Natural killer cell (primary cell): ENCODE data around the gene GSN. TPM values are rescaled to one million over a fixed set of nuclear protein-coding genes. Genes with fewer than 3 reads are reported as not detected.
A peak's percentile ranks its signal among the peaks of the same experiment; 100 is the strongest.

ENCODE experiments used
- ATAC-seq, 3 donors: fragments of 150-1000 bp in 2 of 3; fragments of 200-7000 bp in 1 of 3; cut with Tn5 transposase; 1 replicate in 1 of 3; 2 replicates in 2 of 3; pipeline ENCODE4 v1.10.0; 2021; ENCODE audit warnings: mild to moderate bottlenecking in 2 of 3, moderate library complexity in 2 of 3
- DNase-seq, 2 donors: peaks; one replicate each; pipeline versions ENCODE4 v3.0.0 to v3.0.0-alpha.2; 2013 to 2021; ENCODE audit warnings: mixed read lengths in 1 of 2
- H3K27ac ChIP-seq: one replicate; pipeline ENCODE4 v1.5.1; 2013; ENCODE audit warnings: mild to moderate bottlenecking, low read length
- H3K27me3 ChIP-seq: one replicate; pipeline ENCODE4 v1.6.1; 2013; ENCODE audit warnings: low read length; ENCODE audit not compliant: control insufficient read depth, insufficient read depth
- H3K36me3 ChIP-seq: one replicate; pipeline ENCODE4 v1.6.1; 2013; ENCODE audit warnings: low read length; ENCODE audit not compliant: control insufficient read depth, insufficient read depth
- H3K4me1 ChIP-seq: one replicate; pipeline ENCODE4 v1.6.1; 2013; ENCODE audit warnings: low read length; ENCODE audit not compliant: control insufficient read depth, insufficient read depth
- H3K4me3 ChIP-seq: one replicate; pipeline ENCODE4 v1.5.1; 2013; ENCODE audit warnings: low read length
- H3K9me3 ChIP-seq: one replicate; pipeline ENCODE4 v1.6.1; 2013; ENCODE audit warnings: low read length; ENCODE audit not compliant: control insufficient read depth, insufficient read depth
- H3K27ac Mint-ChIP-seq, 2 donors: one replicate each; pipeline ENCODE4 v1.8.0; 2022; ENCODE audit warnings: mild to moderate bottlenecking in 2 of 2, mixed read lengths in 2 of 2, moderate library complexity in 1 of 2
- H3K27me3 Mint-ChIP-seq, 2 donors: one replicate each; pipeline ENCODE4 v1.8.0; 2022; ENCODE audit warnings: low read depth in 2 of 2, mixed read lengths in 2 of 2
- H3K36me3 Mint-ChIP-seq: one replicate; pipeline ENCODE4 v1.8.0; 2022; ENCODE audit warnings: mixed read lengths
- H3K4me1 Mint-ChIP-seq, 2 donors: one replicate each; pipeline ENCODE4 v1.8.0; 2022; ENCODE audit warnings: mixed read lengths in 2 of 2
- H3K4me3 Mint-ChIP-seq: one replicate; pipeline ENCODE4 v1.8.0; 2022; ENCODE audit warnings: mild to moderate bottlenecking, moderate library complexity, mixed read lengths
- H3K9me3 Mint-ChIP-seq, 2 donors: one replicate each; pipeline ENCODE4 v1.8.0; 2022; ENCODE audit warnings: mixed read lengths in 2 of 2
- WGBS: methylation state at CpG from one replicate; pipeline ENCODE4 v1.1.7; 2013; ENCODE audit warnings: missing lambda C conversion rate; ENCODE audit not compliant: insufficient coverage; 5-methylcytosine and 5-hydroxymethylcytosine counted together
- intact Hi-C: fragments of 100-400 bp; cut with micrococcal nuclease; formaldehyde crosslinking; loops from one replicate; pipeline ENCODE4 v1.14.2; 2022
- total RNA-seq, 4 donors: library from RNA; stranded (reverse); fragments of 120-200 nt in 1 of 4; gene quantifications; one replicate each; pipeline versions ENCODE4 v1.2.3 to v1.2.4, GENCODE V29; 2013 to 2022
- TF ChIP-seq, protein P1 (sequence below): fragments of 200-600 bp; IDR thresholded peaks from one replicate; pipeline ENCODE4 v1.8.0; 2022; ENCODE audit warnings: antibody characterized with exemption

The GSN gene
- total RNA-seq, 3 donors from 2014 or later (not counting 1 experiment from before 2014, with no cell fraction given), result 92.9 to 103 (median 103) TPM

DNA sequence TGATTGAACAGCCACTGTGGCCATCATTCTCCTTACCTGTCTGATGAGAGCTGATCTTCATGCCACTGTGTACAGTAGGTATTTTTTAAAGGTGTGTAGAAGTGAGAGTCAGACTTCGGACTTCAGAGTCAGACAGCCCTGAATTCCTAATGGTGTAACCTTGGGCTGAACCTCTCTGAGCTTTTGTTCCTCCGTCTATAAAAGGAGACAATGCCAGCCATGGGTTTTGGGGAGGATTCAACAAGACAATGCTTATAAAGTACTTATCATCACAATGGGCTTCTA lies 18.7 kb downstream of the GSN start:
- peaks cover 21% of the 10 kb centered on the region for H3K36me3 ChIP-seq
- Mint-ChIP-seq H3K36me3 (no peaks in the 10 kb centered on the region), H3K9me3 (no peaks in the 10 kb centered on the region), H3K4me3 (peak overlapping the region; percentile 29), H3K4me1 (peaks cover 15 to 42% of the 10 kb centered on the region in 2 donors), H3K27me3 (no peaks in the 10 kb centered on the region), H3K27ac (peak overlapping the region; percentile 59 to 71)
- WGBS, result 83% methylated on average over 2 of the region's 2 CpGs
- TF ChIP-seq, protein P1, sequence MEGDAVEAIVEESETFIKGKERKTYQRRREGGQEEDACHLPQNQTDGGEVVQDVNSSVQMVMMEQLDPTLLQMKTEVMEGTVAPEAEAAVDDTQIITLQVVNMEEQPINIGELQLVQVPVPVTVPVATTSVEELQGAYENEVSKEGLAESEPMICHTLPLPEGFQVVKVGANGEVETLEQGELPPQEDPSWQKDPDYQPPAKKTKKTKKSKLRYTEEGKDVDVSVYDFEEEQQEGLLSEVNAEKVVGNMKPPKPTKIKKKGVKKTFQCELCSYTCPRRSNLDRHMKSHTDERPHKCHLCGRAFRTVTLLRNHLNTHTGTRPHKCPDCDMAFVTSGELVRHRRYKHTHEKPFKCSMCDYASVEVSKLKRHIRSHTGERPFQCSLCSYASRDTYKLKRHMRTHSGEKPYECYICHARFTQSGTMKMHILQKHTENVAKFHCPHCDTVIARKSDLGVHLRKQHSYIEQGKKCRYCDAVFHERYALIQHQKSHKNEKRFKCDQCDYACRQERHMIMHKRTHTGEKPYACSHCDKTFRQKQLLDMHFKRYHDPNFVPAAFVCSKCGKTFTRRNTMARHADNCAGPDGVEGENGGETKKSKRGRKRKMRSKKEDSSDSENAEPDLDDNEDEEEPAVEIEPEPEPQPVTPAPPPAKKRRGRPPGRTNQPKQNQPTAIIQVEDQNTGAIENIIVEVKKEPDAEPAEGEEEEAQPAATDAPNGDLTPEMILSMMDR, result no peak
- no peaks in the 10 kb centered on the region for H3K9me3 ChIP-seq
- H3K27me3 ChIP-seq, result no peaks in the 10 kb centered on the region
- peaks cover 42% of the 10 kb centered on the region for H3K4me1 ChIP-seq
- no peak overlapping the region for H3K4me3 ChIP-seq
- intact Hi-C loops, result no loop called here
- no peak for DNase-seq
- no peak for ATAC-seq
- H3K27ac ChIP-seq, result no peak overlapping the region

DNA sequence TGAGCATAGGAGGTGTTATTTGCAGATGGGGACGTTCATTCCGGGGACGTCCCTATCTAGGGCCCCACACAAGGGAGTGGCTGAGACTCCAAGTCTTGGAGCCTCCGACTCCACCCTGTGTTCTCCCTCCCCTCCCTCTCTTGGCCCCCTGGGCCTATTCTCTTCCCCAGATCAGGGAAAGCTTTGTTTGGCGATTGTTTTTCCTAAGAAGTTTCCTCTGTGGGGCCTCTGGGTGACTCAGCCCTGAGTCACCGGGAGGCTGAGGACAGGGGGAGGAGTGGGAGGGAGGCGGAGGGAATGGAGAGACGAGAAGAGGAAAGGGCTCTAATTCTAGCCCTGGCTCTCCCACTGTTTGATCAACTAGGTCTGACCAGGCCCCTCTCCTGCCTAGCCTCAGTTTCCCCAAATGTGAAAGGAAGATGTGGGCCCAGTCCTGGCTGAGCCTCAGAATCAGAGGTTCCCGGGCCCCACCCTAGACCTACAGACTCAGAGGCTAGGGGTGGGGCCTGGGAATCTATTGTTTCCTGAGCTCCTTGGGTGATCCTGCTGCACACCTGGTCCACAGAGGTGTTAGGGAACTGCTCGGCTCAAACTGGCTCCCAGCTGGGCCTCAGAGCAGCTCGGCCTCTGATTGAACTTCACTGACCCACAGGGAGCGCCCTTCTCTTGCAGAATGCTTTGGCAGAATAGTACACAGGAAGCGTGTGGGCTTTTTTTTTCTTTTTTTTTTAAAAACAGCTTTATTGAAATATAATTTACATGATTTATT lies 19.2 kb downstream of the GSN start:
- H3K27ac ChIP-seq, result no peak overlapping the region
- no peak for DNase-seq
- H3K4me1 ChIP-seq, result peaks cover 36% of the 10 kb centered on the region
- Mint-ChIP-seq H3K4me3 (no peak overlapping the region), H3K9me3 (no peaks in the 10 kb centered on the region), H3K36me3 (no peaks in the 10 kb centered on the region), H3K27me3 (no peaks in the 10 kb centered on the region), H3K27ac (peak overlapping the region in 1 of 2 donors; percentile 71), H3K4me1 (peaks cover 15 to 38% of the 10 kb centered on the region in 2 donors)
- no peaks in the 10 kb centered on the region for H3K27me3 ChIP-seq
- H3K9me3 ChIP-seq, result no peaks in the 10 kb centered on the region
- peaks cover 16% of the 10 kb centered on the region for H3K36me3 ChIP-seq
- intact Hi-C loops, result no loop called here
- 64% methylated on average over 11 of the region's 13 CpGs for WGBS
- TF ChIP-seq, protein P1, result no peak
- no peak for ATAC-seq
- H3K4me3 ChIP-seq, result no peak overlapping the region

DNA sequence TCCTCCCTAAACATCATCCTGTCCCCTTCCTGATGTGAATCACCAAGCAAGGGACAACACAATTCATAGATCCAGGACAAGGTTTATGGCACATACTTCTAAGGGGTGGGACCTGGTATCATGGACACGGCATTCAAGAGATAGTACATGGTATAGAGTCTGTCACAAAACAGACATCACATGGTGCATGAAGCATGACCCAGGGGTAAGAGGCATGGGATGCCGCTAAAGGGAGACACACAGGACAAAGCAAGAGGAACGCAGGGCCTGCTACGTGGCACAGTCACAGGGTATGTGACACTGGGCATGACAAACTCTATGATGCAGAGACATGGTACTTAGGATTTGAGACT lies 20.7 kb downstream of the GSN start:
- H3K27me3 Mint-ChIP-seq, result no peaks in the 10 kb centered on the region
- DNase-seq (no peak), ATAC-seq (no peak)
- intact Hi-C loops, result no loop called here
- TF ChIP-seq, protein P1, result no peak
- no peaks in the 10 kb centered on the region for H3K36me3 Mint-ChIP-seq
- no peak overlapping the region for H3K4me3 Mint-ChIP-seq
- H3K27ac Mint-ChIP-seq, result peak overlapping the region in 1 of 2 donors; percentile 9
- no peaks in the 10 kb centered on the region for H3K9me3 ChIP-seq
- H3K9me3 Mint-ChIP-seq, result no peaks in the 10 kb centered on the region
- H3K4me1 Mint-ChIP-seq, result peaks cover 15 to 38% of the 10 kb centered on the region in 2 donors
- no peak overlapping the region for H3K27ac ChIP-seq
- no peaks in the 10 kb centered on the region for H3K27me3 ChIP-seq
- WGBS, result 91% methylated on average over 4 of the region's 4 CpGs
- no peak overlapping the region for H3K4me3 ChIP-seq
- H3K36me3 ChIP-seq, result peaks cover 11% of the 10 kb centered on the region
- H3K4me1 ChIP-seq, result peaks cover 29% of the 10 kb centered on the region
